Stimulated activated memory B cell treated with anti-CD40 and anti-IgM and Interleukin-4, amounts not matched to agents 10 μg/mL and 1 μg/mL and 100 μg/mL, for 72 hours (primary cell): ENCODE results near the gene NFKBIB.
"Not testable (repeated sequence)": the region's sequence is repeated elsewhere in the genome, so short reads cannot be mapped to it uniquely, and the experiment has no call there.

Experiments
- ATAC-seq: fragments of 150-1000 bp; cut with Tn5 transposase; 2 replicates; pipeline ENCODE4 v1.10.0; 2021
- H3K27ac Mint-ChIP-seq: one replicate; pipeline ENCODE4 v1.8.0; 2022; ENCODE audit warnings: mild to moderate bottlenecking, mixed read lengths
- H3K27me3 Mint-ChIP-seq: one replicate; pipeline ENCODE4 v1.8.0; 2022; ENCODE audit warnings: mixed read lengths
- H3K36me3 Mint-ChIP-seq: one replicate; pipeline ENCODE4 v1.8.0; 2022; ENCODE audit warnings: mixed read lengths
- H3K4me1 Mint-ChIP-seq: one replicate; pipeline ENCODE4 v1.8.0; 2022; ENCODE audit warnings: mixed read lengths
- H3K4me3 Mint-ChIP-seq: one replicate; pipeline ENCODE4 v1.8.0; 2022; ENCODE audit warnings: mild to moderate bottlenecking, moderate library complexity, mixed read lengths
- H3K9me3 Mint-ChIP-seq: one replicate; pipeline ENCODE4 v1.8.0; 2022; ENCODE audit warnings: mixed read lengths

The NFKBIB gene

GRCh38 chr19:38868551-38868950 lies 31.2 kb upstream of the NFKBIB start:
- Mint-ChIP-seq H3K4me3 (peak overlapping the region; percentile 77), H3K36me3 (peaks cover 37% of the 10 kb centered on the region), H3K9me3 (no peaks in the 10 kb centered on the region), H3K27me3 (no peaks in the 10 kb centered on the region), H3K4me1 (peaks cover 66% of the 10 kb centered on the region), H3K27ac (peak overlapping the region; percentile 84)
- ATAC-seq = no peak

- peaks cover 43% of the 10 kb centered on the region for H3K36me3 Mint-ChIP-seq
- H3K27me3 Mint-ChIP-seq = no peaks in the 10 kb centered on the region
- peaks cover 67% of the 10 kb centered on the region for H3K4me1 Mint-ChIP-seq
- no peaks in the 10 kb centered on the region for H3K9me3 Mint-ChIP-seq
- H3K4me3 Mint-ChIP-seq = peak overlapping the region; percentile 77
- ATAC-seq = peak; percentile 61
- H3K27ac Mint-ChIP-seq = peak overlapping the region; percentile 84
These were observed 30.5 kb upstream of the NFKBIB start for GRCh38 chr19:38869160-38869835.

- peak; percentile 93 for ATAC-seq
- Mint-ChIP-seq H3K4me1 (peaks cover 60% of the 10 kb centered on the region), H3K36me3 (peaks cover 43% of the 10 kb centered on the region), H3K27me3 (no peaks in the 10 kb centered on the region), H3K27ac (peak overlapping the region; percentile 84), H3K4me3 (peak overlapping the region; percentile 77), H3K9me3 (no peaks in the 10 kb centered on the region)
These were observed 29.7 kb upstream of the NFKBIB start for GRCh38 chr19:38869836-38870607.

- peak overlapping the region; percentile 84 for H3K27ac Mint-ChIP-seq
- H3K4me3 Mint-ChIP-seq = peak overlapping the region; percentile 77
- H3K9me3 Mint-ChIP-seq = no peaks in the 10 kb centered on the region
- peaks cover 42% of the 10 kb centered on the region for H3K36me3 Mint-ChIP-seq
- no peak for ATAC-seq
- H3K4me1 Mint-ChIP-seq = peaks cover 54% of the 10 kb centered on the region
- H3K27me3 Mint-ChIP-seq = no peaks in the 10 kb centered on the region
These were observed 29.2 kb upstream of the NFKBIB start for GRCh38 chr19:38870612-38871011.

GRCh38 chr19:38873400-38873799 lies 26.4 kb upstream of the NFKBIB start:
- Mint-ChIP-seq H3K27ac (peak overlapping the region; percentile 64), H3K36me3 (peaks cover 45% of the 10 kb centered on the region), H3K4me1 (peaks cover 69% of the 10 kb centered on the region)
- not testable (repeated sequence) for H3K9me3 Mint-ChIP-seq, H3K27me3 Mint-ChIP-seq, ATAC-seq, H3K4me3 Mint-ChIP-seq

- ATAC-seq = no peak
- Mint-ChIP-seq H3K4me1 (peaks cover 56% of the 10 kb centered on the region), H3K36me3 (peaks cover 33% of the 10 kb centered on the region), H3K9me3 (no peaks in the 10 kb centered on the region), H3K4me3 (no peak overlapping the region), H3K27me3 (no peaks in the 10 kb centered on the region), H3K27ac (peak overlapping the region; percentile 100)
These were observed 23.9 kb upstream of the NFKBIB start for GRCh38 chr19:38875656-38876395.

- H3K27me3 Mint-ChIP-seq = no peaks in the 10 kb centered on the region
- ATAC-seq = peak; percentile 90
- H3K4me3 Mint-ChIP-seq = peak within 1 kb of the TSS; percentile 95
- no peaks in the 10 kb centered on the region for H3K9me3 Mint-ChIP-seq
- H3K27ac Mint-ChIP-seq = peak within 1 kb of the TSS; percentile 100
- H3K36me3 Mint-ChIP-seq = peaks cover 31% of the 10 kb centered on the region
- H3K4me1 Mint-ChIP-seq = peaks cover 51% of the 10 kb centered on the region
These were observed 21.8 kb upstream of the NFKBIB start, which contains the start of gene RINL for GRCh38 chr19:38877781-38878574. Gene RINL (minus strand): TSS chr19:38878275. CDS start chr19:38876742, 1,533 bp downstream.

- Mint-ChIP-seq H3K27ac (peak overlapping the region; percentile 100), H3K4me1 (peaks cover 49% of the 10 kb centered on the region), H3K36me3 (peaks cover 32% of the 10 kb centered on the region), H3K27me3 (no peaks in the 10 kb centered on the region), H3K9me3 (no peaks in the 10 kb centered on the region), H3K4me3 (peak overlapping the region; percentile 95)
- ATAC-seq = no peak
These were observed 21.0 kb upstream of the NFKBIB start for GRCh38 chr19:38878575-38879399.

- Mint-ChIP-seq H3K36me3 (peaks cover 27% of the 10 kb centered on the region), H3K4me1 (peaks cover 47% of the 10 kb centered on the region), H3K9me3 (no peaks in the 10 kb centered on the region), H3K27me3 (no peaks in the 10 kb centered on the region), H3K4me3 (no peak overlapping the region), H3K27ac (peak overlapping the region; percentile 100)
- ATAC-seq = no peak
These were observed 20.4 kb upstream of the NFKBIB start for GRCh38 chr19:38879400-38879751.

- H3K4me3 Mint-ChIP-seq = no peak overlapping the region
- no peaks in the 10 kb centered on the region for H3K27me3 Mint-ChIP-seq
- H3K9me3 Mint-ChIP-seq = no peaks in the 10 kb centered on the region
- no peak for ATAC-seq
- peaks cover 47% of the 10 kb centered on the region for H3K4me1 Mint-ChIP-seq
- H3K36me3 Mint-ChIP-seq = peaks cover 27% of the 10 kb centered on the region
- H3K27ac Mint-ChIP-seq = peak overlapping the region; percentile 100
These were observed 19.5 kb upstream of the NFKBIB start for GRCh38 chr19:38880076-38880881.

GRCh38 chr19:38880882-38881609 lies 18.7 kb upstream of the NFKBIB start:
- H3K36me3 Mint-ChIP-seq = peaks cover 24% of the 10 kb centered on the region
- H3K9me3 Mint-ChIP-seq = no peaks in the 10 kb centered on the region
- peak overlapping the region; percentile 100 for H3K27ac Mint-ChIP-seq
- H3K4me1 Mint-ChIP-seq = peaks cover 46% of the 10 kb centered on the region
- ATAC-seq = no peak
- no peaks in the 10 kb centered on the region for H3K27me3 Mint-ChIP-seq
- H3K4me3 Mint-ChIP-seq = no peak overlapping the region

GRCh38 chr19:38883286-38883685 lies 16.5 kb upstream of the NFKBIB start:
- peak overlapping the region; percentile 43 for H3K27ac Mint-ChIP-seq
- no peaks in the 10 kb centered on the region for H3K27me3 Mint-ChIP-seq
- H3K9me3 Mint-ChIP-seq = no peaks in the 10 kb centered on the region
- ATAC-seq = no peak
- H3K4me3 Mint-ChIP-seq = no peak overlapping the region
- peaks cover 19% of the 10 kb centered on the region for H3K36me3 Mint-ChIP-seq
- H3K4me1 Mint-ChIP-seq = peaks cover 24% of the 10 kb centered on the region

GRCh38 chr19:38884691-38885090 lies 15.1 kb upstream of the NFKBIB start:
- not testable (repeated sequence) for H3K4me3 Mint-ChIP-seq, H3K27ac Mint-ChIP-seq, H3K9me3 Mint-ChIP-seq, H3K27me3 Mint-ChIP-seq, ATAC-seq
- Mint-ChIP-seq H3K4me1 (peaks cover 15% of the 10 kb centered on the region), H3K36me3 (peaks cover 24% of the 10 kb centered on the region)
